GM06990 (cell line): ENCODE data around the gene KIF5B.
A peak's percentile ranks its signal among the peaks of the same experiment; 100 is the strongest.
"Not testable (repeated sequence)": the region's sequence is repeated elsewhere in the genome, so short reads cannot be mapped to it uniquely, and the experiment has no call there.

Experiments
- DNase-seq: peaks from one replicate; pipeline ENCODE4 v3.0.0-alpha.2; 2011; ENCODE audit not compliant: insufficient read length; ENCODE audit errors: extremely low read depth
- H3K27me3 ChIP-seq: replicated peaks from 2 replicates; pipeline ENCODE4 v1.6.0; 2011; ENCODE audit warnings: low read length; ENCODE audit not compliant: control insufficient read depth, insufficient read depth
- H3K36me3 ChIP-seq: 2 replicates; pipeline ENCODE4 v1.5.1; 2011; ENCODE audit warnings: low read length; ENCODE audit not compliant: control insufficient read depth, insufficient read depth
- H3K4me3 ChIP-seq: replicated peaks from 2 replicates; pipeline ENCODE4 v1.5.1; 2011; ENCODE audit warnings: low read depth, mild to moderate bottlenecking, control low read depth, low read length
- TF ChIP-seq, protein P1 (sequence below): IDR thresholded peaks from 2 replicates; pipeline ENCODE4 v1.5.1; 2011; ENCODE audit warnings: low read length, control low read depth, mild to moderate bottlenecking, inconsistent platforms; ENCODE audit not compliant: insufficient read depth, poor library complexity, severe bottlenecking

Gene KIF5B

DNA sequence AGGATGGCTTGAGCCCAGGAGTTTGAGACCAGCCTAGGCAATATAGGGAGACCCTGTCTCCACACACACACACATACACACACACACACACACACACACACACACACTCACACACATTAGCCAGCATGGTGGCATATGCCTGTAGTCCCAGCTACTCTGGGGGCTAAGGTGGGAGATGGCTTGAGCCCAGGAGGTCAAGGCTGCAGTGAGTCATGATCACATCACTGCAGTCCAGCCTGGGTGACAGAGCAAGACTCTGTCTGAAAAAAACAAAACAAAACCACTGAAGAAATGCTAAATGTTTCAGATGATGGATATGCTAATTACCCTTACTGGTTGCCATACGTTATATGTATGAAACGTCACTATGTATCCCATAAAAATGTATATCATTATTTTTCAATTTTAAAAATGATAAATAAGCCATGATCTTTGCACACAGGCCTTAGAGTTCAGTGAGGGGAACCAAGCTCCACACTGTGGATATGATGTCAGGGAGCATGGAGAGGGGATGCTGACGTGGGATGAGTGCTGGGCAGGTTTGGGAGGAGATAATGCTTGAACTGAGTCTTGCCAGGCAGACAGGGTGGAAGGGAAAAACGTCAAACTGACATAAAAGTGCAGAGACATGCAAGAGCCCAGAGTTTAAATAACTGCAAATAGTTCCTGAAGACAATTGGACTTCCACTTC lies 81.6 kb downstream of the KIF5B start:
- Histone ChIP-seq H3K36me3 (no peaks in the 10 kb centered on the region), H3K27me3 (no peaks in the 10 kb centered on the region), H3K4me3 (no peak overlapping the region)
- TF ChIP-seq, protein P1, sequence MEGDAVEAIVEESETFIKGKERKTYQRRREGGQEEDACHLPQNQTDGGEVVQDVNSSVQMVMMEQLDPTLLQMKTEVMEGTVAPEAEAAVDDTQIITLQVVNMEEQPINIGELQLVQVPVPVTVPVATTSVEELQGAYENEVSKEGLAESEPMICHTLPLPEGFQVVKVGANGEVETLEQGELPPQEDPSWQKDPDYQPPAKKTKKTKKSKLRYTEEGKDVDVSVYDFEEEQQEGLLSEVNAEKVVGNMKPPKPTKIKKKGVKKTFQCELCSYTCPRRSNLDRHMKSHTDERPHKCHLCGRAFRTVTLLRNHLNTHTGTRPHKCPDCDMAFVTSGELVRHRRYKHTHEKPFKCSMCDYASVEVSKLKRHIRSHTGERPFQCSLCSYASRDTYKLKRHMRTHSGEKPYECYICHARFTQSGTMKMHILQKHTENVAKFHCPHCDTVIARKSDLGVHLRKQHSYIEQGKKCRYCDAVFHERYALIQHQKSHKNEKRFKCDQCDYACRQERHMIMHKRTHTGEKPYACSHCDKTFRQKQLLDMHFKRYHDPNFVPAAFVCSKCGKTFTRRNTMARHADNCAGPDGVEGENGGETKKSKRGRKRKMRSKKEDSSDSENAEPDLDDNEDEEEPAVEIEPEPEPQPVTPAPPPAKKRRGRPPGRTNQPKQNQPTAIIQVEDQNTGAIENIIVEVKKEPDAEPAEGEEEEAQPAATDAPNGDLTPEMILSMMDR, result no peak
- no peak for DNase-seq

DNA sequence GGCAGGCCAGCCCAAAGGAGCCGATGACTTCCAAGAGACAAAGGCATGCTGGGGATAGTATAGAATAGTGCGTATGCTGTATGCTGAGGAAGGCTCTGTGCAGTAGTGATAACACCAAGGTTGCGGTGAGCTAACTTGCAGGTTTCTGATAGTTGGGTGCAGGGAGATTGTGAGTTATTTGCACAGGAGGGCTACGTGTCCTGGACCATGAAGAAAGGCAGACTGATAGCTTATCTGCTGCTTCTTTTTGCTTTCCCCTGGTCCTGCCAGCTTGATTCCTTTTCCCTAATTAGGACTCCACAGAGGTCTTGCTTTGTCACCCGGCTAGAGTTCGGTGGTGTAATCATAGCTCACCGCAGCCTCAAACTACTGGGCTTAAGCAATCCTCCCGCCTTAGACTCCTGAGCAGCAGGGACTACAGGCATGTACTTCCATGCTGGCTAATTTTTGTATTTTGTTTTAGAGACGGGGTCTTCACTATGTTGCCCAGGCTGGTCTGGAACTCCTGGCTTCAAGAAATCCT lies 83.6 kb downstream of the KIF5B start:
- no peak for DNase-seq
- Histone ChIP-seq H3K36me3 (no peaks in the 10 kb centered on the region), H3K4me3 (no peak overlapping the region), H3K27me3 (no peaks in the 10 kb centered on the region)
- TF ChIP-seq, protein P1, result no peak

DNA sequence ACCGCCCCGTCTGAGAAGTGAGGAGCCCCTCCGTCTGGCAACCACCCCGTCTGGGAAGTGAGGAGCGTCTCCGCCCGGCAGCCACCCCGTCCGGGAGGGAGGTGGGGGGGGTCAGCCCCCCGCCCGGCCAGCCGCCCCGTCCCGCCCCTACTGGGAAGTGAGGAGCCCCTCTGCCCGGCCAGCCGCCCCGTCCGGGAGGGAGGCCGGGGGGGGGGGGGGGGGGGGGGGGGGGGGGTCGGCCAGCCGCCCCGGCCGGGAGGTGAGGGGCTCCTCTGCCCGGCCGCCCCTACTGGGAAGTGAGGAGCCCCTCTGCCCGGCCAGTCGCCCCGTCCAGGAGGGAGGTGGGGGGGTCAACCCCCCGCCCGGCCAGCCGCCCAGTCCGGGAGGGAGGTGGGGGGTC lies 86.4 kb downstream of the KIF5B start:
- DNase-seq, result peak; percentile 61
- not testable (repeated sequence) for H3K27me3 ChIP-seq, H3K4me3 ChIP-seq, H3K36me3 ChIP-seq

DNA sequence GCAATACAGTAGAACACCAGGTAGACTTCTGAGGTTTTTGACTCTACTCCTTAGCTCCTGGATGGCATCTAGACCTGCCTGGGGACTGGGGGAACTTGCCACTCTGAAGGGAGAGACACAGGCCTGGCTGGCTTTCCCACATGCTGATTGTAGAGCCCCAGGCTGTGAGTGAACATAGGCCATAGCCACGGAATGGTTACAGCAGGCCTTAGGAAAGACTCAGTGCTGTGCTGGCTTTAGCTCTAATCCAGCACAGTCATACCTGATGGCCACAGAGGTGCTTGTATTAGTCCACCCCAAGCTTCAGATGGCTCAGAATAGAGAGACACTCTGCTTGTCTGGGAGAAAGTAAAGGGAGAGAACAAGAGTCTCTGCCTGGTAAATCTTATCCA lies 92.6 kb downstream of the KIF5B start:
- H3K4me3 ChIP-seq, result no peak overlapping the region
- H3K27me3 ChIP-seq, result no peaks in the 10 kb centered on the region
- DNase-seq, result no peak
- H3K36me3 ChIP-seq, result no peaks in the 10 kb centered on the region
- TF ChIP-seq, protein P1, result no peak

DNA sequence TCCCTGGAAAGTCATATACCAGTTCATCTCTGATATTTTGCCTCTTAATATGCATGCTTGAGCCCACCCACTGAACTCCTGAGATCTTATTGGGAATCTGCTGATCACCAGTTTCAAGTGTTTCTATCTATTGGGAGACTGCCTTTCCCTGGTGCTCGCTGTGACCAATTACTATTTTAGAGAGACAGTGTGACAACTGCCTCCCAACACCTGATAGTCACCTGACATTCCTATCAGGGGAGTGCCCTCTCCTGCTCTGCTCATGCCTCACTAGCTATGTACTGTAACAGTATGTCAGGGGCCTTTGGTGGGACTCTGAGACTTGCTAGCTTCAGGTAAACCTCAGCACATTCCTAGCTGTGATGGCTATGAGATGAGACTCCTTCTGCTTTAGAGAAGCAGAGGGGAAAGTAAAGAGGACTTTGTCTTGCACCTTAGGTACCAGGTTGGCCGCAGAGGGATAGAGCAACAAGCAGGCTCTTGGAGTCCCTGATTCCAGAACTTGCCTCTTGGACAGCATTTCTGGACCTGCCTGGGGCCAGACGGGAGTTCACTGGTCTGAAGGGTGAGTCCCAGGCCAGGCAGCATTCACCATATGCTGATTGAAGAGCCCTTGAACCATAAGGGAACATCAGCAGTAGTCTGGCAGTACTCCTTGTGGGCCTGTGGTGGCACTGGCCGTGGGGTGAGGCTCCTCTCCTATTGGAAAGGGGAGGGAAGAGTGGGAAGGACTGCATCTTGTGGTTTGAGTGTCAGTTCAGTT lies 93.2 kb downstream of the KIF5B start:
- H3K27me3 ChIP-seq, result no peaks in the 10 kb centered on the region
- TF ChIP-seq, protein P1, result no peak
- no peaks in the 10 kb centered on the region for H3K36me3 ChIP-seq
- no peak for DNase-seq
- H3K4me3 ChIP-seq, result no peak overlapping the region

DNA sequence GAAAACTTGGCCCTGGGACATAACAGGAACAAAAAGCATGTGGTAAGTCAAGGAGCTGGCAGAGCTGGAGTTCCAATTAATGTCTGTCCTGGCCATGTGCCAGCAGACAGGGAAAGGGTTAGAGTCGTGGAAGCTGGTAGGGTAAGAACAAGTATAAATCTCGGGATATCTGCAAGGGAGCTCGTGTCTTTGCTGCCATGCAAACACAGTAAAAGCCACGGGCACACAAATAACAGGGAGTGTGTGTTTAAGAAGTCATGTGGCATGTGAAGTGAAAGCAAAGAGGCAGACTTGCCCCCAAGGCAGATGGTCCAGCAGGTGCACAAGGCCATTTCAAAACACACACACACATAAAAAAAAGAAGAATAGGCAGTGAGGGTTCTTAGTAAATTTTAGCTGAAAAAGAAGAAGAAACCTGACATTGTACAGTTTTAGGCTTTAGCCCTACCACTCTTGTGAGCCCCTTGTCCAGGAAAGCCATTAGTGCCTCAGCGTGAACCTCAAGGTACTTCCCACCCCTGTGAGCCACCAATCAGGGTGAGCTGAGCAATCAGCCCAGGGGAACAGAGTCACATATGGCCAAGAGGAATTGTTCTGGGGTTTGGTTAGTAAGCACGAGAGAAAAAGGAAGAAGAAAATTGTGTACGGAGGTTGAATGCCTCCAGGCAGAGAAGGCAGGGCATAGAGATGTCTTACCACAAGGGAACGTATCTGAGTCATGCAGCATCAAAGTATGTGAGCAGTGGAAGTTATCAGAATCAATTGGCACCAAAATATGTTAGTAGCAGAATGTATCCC lies 94.7 kb downstream of the KIF5B start:
- Histone ChIP-seq H3K27me3 (no peaks in the 10 kb centered on the region), H3K36me3 (no peaks in the 10 kb centered on the region), H3K4me3 (no peak overlapping the region)
- TF ChIP-seq, protein P1, result no peak
- DNase-seq, result no peak
